Stimulated activated CD8-positive, alpha-beta memory T cell treated with anti-CD3 and anti-CD28 coated beads, Interleukin-2, amount 100 ng/mL, for 1 hour (primary cell): ENCODE measurements around the gene MAPK1.
A peak's percentile ranks its signal among the peaks of the same experiment; 100 is the strongest.
"Not testable (repeated sequence)": the region's sequence is repeated elsewhere in the genome, so short reads cannot be mapped to it uniquely, and the experiment has no call there.

Experiments
- DNase-seq, 2 donors: peaks; one replicate each; pipeline ENCODE4 v3.0.0-alpha.2; 2020; ENCODE audit warnings: low read depth in 2 of 2

The MAPK1 gene

GRCh38 chr22:21790849-21791610, 76.4 kb downstream of the MAPK1 start:
- DNase-seq, result not testable (repeated sequence)

- DNase-seq, result no peak
These were observed 77.1 kb downstream of the MAPK1 start for GRCh38 chr22:21790359-21790758.

GRCh38 chr22:21787565-21787964, 79.9 kb downstream of the MAPK1 start:
- DNase-seq, result not testable (repeated sequence)

- no peak for DNase-seq
These were observed 87.2 kb downstream of the MAPK1 start for GRCh38 chr22:21780259-21780658.

- no peak for DNase-seq
These were observed 88.0 kb downstream of the MAPK1 start for GRCh38 chr22:21779444-21779843.

GRCh38 chr22:21778705-21779363, 88.6 kb downstream of the MAPK1 start:
- no peak for DNase-seq

- DNase-seq, result no peak
These were observed 95.8 kb downstream of the MAPK1 start for GRCh38 chr22:21771631-21771976.

GRCh38 chr22:21768435-21768834, 99.0 kb downstream of the MAPK1 start:
- no peak for DNase-seq

GRCh38 chr22:21766691-21767462, 100.6 kb downstream of the MAPK1 start:
- DNase-seq, result peak; percentile 34 to 60

- DNase-seq, result no peak
These were observed 101.4 kb downstream of the MAPK1 start for GRCh38 chr22:21765909-21766529.

- DNase-seq, result no peak
These were observed 103.2 kb downstream of the MAPK1 start for GRCh38 chr22:21764038-21764804.

GRCh38 chr22:21762712-21763581, 104.5 kb downstream of the MAPK1 start:
- no peak for DNase-seq

GRCh38 chr22:21761994-21762680, 105.3 kb downstream of the MAPK1 start:
- no peak for DNase-seq

- no peak for DNase-seq
These were observed 106.4 kb downstream of the MAPK1 start for GRCh38 chr22:21761086-21761485.

- DNase-seq, result no peak
These were observed 106.8 kb downstream of the MAPK1 start for GRCh38 chr22:21760640-21761039.

GRCh38 chr22:21759646-21760376, 107.6 kb downstream of the MAPK1 start:
- DNase-seq, result no peak

GRCh38 chr22:21759093-21759492, 108.4 kb downstream of the MAPK1 start:
- no peak for DNase-seq

- DNase-seq, result no peak
These were observed 109.2 kb downstream of the MAPK1 start for GRCh38 chr22:21758091-21758864.
